ENCODE data around the gene SLCO2A1.

GRCh38 chr3:133884887-133885711, 144.6 kb downstream of the SLCO2A1 start:
- TF ChIP-seq CTCF (IDR thresholded peaks at IDR 0.05) (no peak), EZH2phosphoT487 (IDR thresholded peaks at IDR 0.05) (no peak), EZH2 (IDR thresholded peaks at IDR 0.05) (no peak)

Measured in neural progenitor cell (in vitro differentiated cells).